Breast epithelium (tissue), 4 donors: ENCODE measurements around the gene TIGD3. TPM values are rescaled to one million over a fixed set of nuclear protein-coding genes. Genes with fewer than 3 reads are reported as not detected.

Experiments used
- DNase-seq, 2 donors: peaks; one replicate each; pipeline ENCODE4 v3.0.0-alpha.2; 2019; ENCODE audit warnings: low spot score in 2 of 2
- H3K27ac ChIP-seq, 2 donors: fragments of 200-600 bp; sonication (generic) in 1 of 2; one replicate each; pipeline ENCODE4 v1.5.1; 2016 to 2019; ENCODE audit warnings: mild to moderate bottlenecking in 1 of 2
- H3K27me3 ChIP-seq, 2 donors: fragments of 200-600 bp; sonication (generic) in 1 of 2; one replicate each; pipeline versions ENCODE4 v1.5.1 to v1.6.0; 2017 to 2019; ENCODE audit warnings: control low read depth in 1 of 2, mild to moderate bottlenecking in 1 of 2
- H3K36me3 ChIP-seq: fragments of 200-600 bp; one replicate; pipeline ENCODE4 v1.5.1; 2019
- H3K4me1 ChIP-seq, 2 donors: fragments of 200-600 bp; sonication (generic); one replicate each; pipeline ENCODE4 v1.5.1; 2016 to 2019; ENCODE audit warnings: control low read depth in 1 of 2
- H3K4me3 ChIP-seq, 3 donors: fragments of 200-600 bp; sonication (generic); 1 replicate in 2 of 3; 2 replicates in 1 of 3; pipeline ENCODE4 v1.5.1; 2016 to 2019; ENCODE audit warnings: mild to moderate bottlenecking in 3 of 3, moderate library complexity in 2 of 3
- H3K9me3 ChIP-seq, 2 donors: fragments of 200-600 bp; sonication (generic) in 1 of 2; one replicate each; pipeline ENCODE4 v1.5.1; 2016 to 2019; ENCODE audit warnings: control low read depth in 1 of 2
- POLR2A ChIP-seq: fragments of 450-650 bp; IDR thresholded peaks from one replicate; pipeline ENCODE4 v1.6.1; 2016; ENCODE audit warnings: antibody characterized with exemption, mild to moderate bottlenecking, moderate library complexity
- POLR2AphosphoS5 ChIP-seq, 3 donors: sonication (generic); formaldehyde crosslinking; IDR thresholded peaks; one replicate each; pipeline ENCODE4 v1.6.1; 2017; ENCODE audit warnings: antibody characterized with exemption in 3 of 3
- intact Hi-C: fragments of 100-400 bp; cut with DNase I; formaldehyde crosslinking; loops from one replicate; pipeline ENCODE4 v1.15.1; 2023; ENCODE audit warnings: low total_unique reads
- total RNA-seq, 3 donors: library from RNA; depleted of rRNA; stranded (reverse); fragments of >200 nt; gene quantifications; one replicate each; pipeline ENCODE4 v1.1.0, GENCODE V29; 2016
- TF ChIP-seq, protein P1 (sequence below), 3 donors: fragments of 450-650 bp; IDR thresholded peaks; one replicate each; pipeline ENCODE4 v1.5.1; 2016 to 2017; ENCODE audit warnings: antibody characterized with exemption in 3 of 3, mild to moderate bottlenecking in 3 of 3, moderate library complexity in 3 of 3

TIGD3 gene
- total RNA-seq, 3 donors from 2014 or later = 0.29 to 1.3 TPM; not detected in 1

- Histone ChIP-seq H3K4me1 (peaks cover 0 to 6% of the 10 kb centered on the region in 2 donors), H3K27me3 (no peaks in the 10 kb centered on the region), H3K36me3 (no peaks in the 10 kb centered on the region), H3K4me3 (no peak overlapping the region), H3K9me3 (no peaks in the 10 kb centered on the region), H3K27ac (no peak overlapping the region)
- TF ChIP-seq POLR2A (no peak), POLR2AphosphoS5 (IDR thresholded peaks at IDR 0.05) (no peak)
- TF ChIP-seq, protein P1, sequence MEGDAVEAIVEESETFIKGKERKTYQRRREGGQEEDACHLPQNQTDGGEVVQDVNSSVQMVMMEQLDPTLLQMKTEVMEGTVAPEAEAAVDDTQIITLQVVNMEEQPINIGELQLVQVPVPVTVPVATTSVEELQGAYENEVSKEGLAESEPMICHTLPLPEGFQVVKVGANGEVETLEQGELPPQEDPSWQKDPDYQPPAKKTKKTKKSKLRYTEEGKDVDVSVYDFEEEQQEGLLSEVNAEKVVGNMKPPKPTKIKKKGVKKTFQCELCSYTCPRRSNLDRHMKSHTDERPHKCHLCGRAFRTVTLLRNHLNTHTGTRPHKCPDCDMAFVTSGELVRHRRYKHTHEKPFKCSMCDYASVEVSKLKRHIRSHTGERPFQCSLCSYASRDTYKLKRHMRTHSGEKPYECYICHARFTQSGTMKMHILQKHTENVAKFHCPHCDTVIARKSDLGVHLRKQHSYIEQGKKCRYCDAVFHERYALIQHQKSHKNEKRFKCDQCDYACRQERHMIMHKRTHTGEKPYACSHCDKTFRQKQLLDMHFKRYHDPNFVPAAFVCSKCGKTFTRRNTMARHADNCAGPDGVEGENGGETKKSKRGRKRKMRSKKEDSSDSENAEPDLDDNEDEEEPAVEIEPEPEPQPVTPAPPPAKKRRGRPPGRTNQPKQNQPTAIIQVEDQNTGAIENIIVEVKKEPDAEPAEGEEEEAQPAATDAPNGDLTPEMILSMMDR (IDR thresholded peaks at IDR 0.05) = no peak
- intact Hi-C loops = no loop called here
- DNase-seq = no peak
Measured at GRCh38 chr11:65377036-65377435, 22.5 kb downstream of the TIGD3 start.

- peaks cover 0 to 7% of the 10 kb centered on the region in 2 donors for H3K4me1 ChIP-seq
- no peaks in the 10 kb centered on the region for H3K36me3 ChIP-seq
- H3K27ac ChIP-seq = no peak overlapping the region
- no peak for DNase-seq
- TF ChIP-seq POLR2A (no peak), POLR2AphosphoS5 (IDR thresholded peaks at IDR 0.05) (no peak)
- TF ChIP-seq, protein P1 (IDR thresholded peaks at IDR 0.05) = no peak
- no peaks in the 10 kb centered on the region for H3K27me3 ChIP-seq
- H3K4me3 ChIP-seq = no peak overlapping the region
- intact Hi-C loops = no loop called here
- H3K9me3 ChIP-seq = no peaks in the 10 kb centered on the region
Measured at GRCh38 chr11:65377777-65378176, 23.2 kb downstream of the TIGD3 start.

GRCh38 chr11:65378208-65378927 is 23.8 kb downstream of the TIGD3 start:
- no peak for DNase-seq
- H3K27me3 ChIP-seq = no peaks in the 10 kb centered on the region
- intact Hi-C loops = no loop called here
- no peak overlapping the region for H3K4me3 ChIP-seq
- peak overlapping the region in 1 of 2 donors; percentile 98 for H3K27ac ChIP-seq
- TF ChIP-seq POLR2A (no peak), POLR2AphosphoS5 (IDR thresholded peaks at IDR 0.05) (no peak)
- TF ChIP-seq, protein P1 (IDR thresholded peaks at IDR 0.05) = no peak
- H3K36me3 ChIP-seq = no peaks in the 10 kb centered on the region
- no peaks in the 10 kb centered on the region for H3K9me3 ChIP-seq
- peaks cover 0 to 12% of the 10 kb centered on the region in 2 donors for H3K4me1 ChIP-seq

GRCh38 chr11:65378928-65379638 is 24.5 kb downstream of the TIGD3 start:
- no peaks in the 10 kb centered on the region for H3K36me3 ChIP-seq
- intact Hi-C loops = no loop called here
- H3K4me3 ChIP-seq = no peak overlapping the region
- no peaks in the 10 kb centered on the region for H3K9me3 ChIP-seq
- TF ChIP-seq, protein P1 (IDR thresholded peaks at IDR 0.05) = no peak
- TF ChIP-seq POLR2A (no peak), POLR2AphosphoS5 (IDR thresholded peaks at IDR 0.05) (no peak)
- H3K27me3 ChIP-seq = no peaks in the 10 kb centered on the region
- no peak for DNase-seq
- peaks cover 0 to 15% of the 10 kb centered on the region in 2 donors for H3K4me1 ChIP-seq
- peak overlapping the region; percentile 98 to 99 for H3K27ac ChIP-seq
